ENCODE data around the gene RFC3. TPM values are rescaled to one million over a fixed set of nuclear protein-coding genes. Genes with fewer than 3 reads are reported as not detected.
A peak's percentile ranks its signal among the peaks of the same experiment; 100 is the strongest.

Gene RFC3
- 1 to 10 TPM; 2.6 to 6.3 TPM for total RNA-seq

GRCh38 chr13:33817901-33818706 lies at the start of gene RFC3:
Gene RFC3 (plus strand): TSS chr13:33818149. CDS start chr13:33818179, 30 bp downstream.
- peak; percentile 93 for ATAC-seq (ENCODE audit: insufficient number of reproducible peaks, low FRiP score, low read depth)
- peaks cover 0 to 9% of the 10 kb centered on the region in 2 donors for H3K4me1 ChIP-seq (ENCODE audit: control insufficient read depth in 1 of 2, low read depth in 2 of 2)
- peak; percentile 83 for DNase-seq (ENCODE audit: low spot score)

GRCh38 chr13:33771296-33771695 lies 46.7 kb upstream of the RFC3 start:
- no peak for TF ChIP-seq CTCF (IDR thresholded peaks at IDR 0.05)

More at GRCh38 chr13:33817901-33818706, at the start of gene RFC3:
- H3K4me3 ChIP-seq: peak within 1 kb of the TSS; percentile 95
- H3K9me3 ChIP-seq: no peaks in the 10 kb centered on the region
- H3K27me3 ChIP-seq (replicated peaks; ENCODE audit: insufficient read depth): no peaks in the 10 kb centered on the region
- H3K36me3 ChIP-seq: no peaks in the 10 kb centered on the region
- H3K27ac ChIP-seq: peak within 1 kb of the TSS; percentile 31 to 51
- TF ChIP-seq CTCF (IDR thresholded peaks at IDR 0.05): no peak

GRCh38 chr13:33773790-33774462 lies 44.0 kb upstream of the RFC3 start:
- Histone ChIP-seq H3K4me1 (ENCODE audit: control insufficient read depth in 1 of 2, low read depth in 2 of 2) (no peaks in the 10 kb centered on the region), H3K4me3 (no peak overlapping the region), H3K27ac (no peak overlapping the region), H3K27me3 (replicated peaks; ENCODE audit: insufficient read depth) (no peaks in the 10 kb centered on the region), H3K9me3 (no peaks in the 10 kb centered on the region), H3K36me3 (no peaks in the 10 kb centered on the region)
- TF ChIP-seq CTCF (IDR thresholded peaks at IDR 0.05): no peak
- DNase-seq (ENCODE audit: low spot score) (no peak), ATAC-seq (ENCODE audit: insufficient number of reproducible peaks, low FRiP score, low read depth) (no peak)

More at GRCh38 chr13:33771296-33771695, 46.7 kb upstream of the RFC3 start:
- Histone ChIP-seq H3K36me3 (no peaks in the 10 kb centered on the region), H3K27me3 (replicated peaks; ENCODE audit: insufficient read depth) (no peaks in the 10 kb centered on the region), H3K4me1 (ENCODE audit: control insufficient read depth in 1 of 2, low read depth in 2 of 2) (no peaks in the 10 kb centered on the region), H3K4me3 (no peak overlapping the region), H3K27ac (no peak overlapping the region), H3K9me3 (no peaks in the 10 kb centered on the region)
- no peak for ATAC-seq (ENCODE audit: insufficient number of reproducible peaks, low FRiP score, low read depth)
- DNase-seq (ENCODE audit: low spot score): no peak

GRCh38 chr13:33775339-33776108 lies 42.4 kb upstream of the RFC3 start:
- no peak for ATAC-seq (ENCODE audit: insufficient number of reproducible peaks, low FRiP score, low read depth)
- Histone ChIP-seq H3K27ac (no peak overlapping the region), H3K4me3 (no peak overlapping the region), H3K27me3 (replicated peaks; ENCODE audit: insufficient read depth) (no peaks in the 10 kb centered on the region), H3K9me3 (no peaks in the 10 kb centered on the region), H3K4me1 (ENCODE audit: control insufficient read depth in 1 of 2, low read depth in 2 of 2) (no peaks in the 10 kb centered on the region), H3K36me3 (no peaks in the 10 kb centered on the region)
- TF ChIP-seq CTCF (IDR thresholded peaks at IDR 0.05): no peak
- DNase-seq (ENCODE audit: low spot score): no peak

Measured in thoracic aorta (tissue), 2 donors.